Measurements from ENCODE around the gene FAM118B.

Gene FAM118B

DNA sequence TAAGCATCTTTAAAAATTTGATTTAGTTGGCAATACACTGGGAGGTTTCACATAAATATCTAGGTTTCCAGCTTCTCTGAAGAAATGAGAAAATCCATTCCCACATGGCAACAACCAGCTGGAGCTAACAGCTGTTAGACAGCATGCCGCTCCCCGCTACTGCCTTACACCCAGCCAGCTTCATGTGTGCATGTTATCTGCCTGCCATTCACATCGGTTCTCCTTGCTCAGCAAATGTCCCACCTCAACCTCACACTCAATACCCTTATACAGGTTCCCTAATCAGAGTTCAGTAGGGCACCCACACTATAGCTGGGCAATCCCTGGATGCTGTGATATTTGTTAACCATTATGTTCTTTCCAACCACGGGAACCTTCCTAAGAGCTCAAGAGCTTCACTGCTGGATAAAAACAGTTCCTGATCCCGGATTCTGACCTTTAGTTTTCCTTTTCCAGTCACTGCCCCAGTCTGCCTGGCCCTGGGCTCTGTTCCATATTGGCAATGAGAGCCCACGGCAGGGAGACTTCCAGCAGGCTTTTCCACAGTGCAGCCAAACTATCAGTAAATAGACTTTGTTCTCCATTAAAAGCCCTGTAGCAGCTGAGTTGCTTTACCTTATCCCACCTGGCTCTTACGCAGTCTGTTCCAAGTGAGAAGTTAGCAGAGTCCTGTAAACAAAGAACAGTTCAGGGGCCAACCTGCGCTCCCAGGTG lies 8.8 kb upstream of the FAM118B start:
- no peak for TF ChIP-seq Cebpa-rat (IDR thresholded peaks at IDR 0.05)
- Histone ChIP-seq H3K4me3 (no peak overlapping the region), H3K4me2 (no peak overlapping the region), H3K27ac (no peak overlapping the region), H3K27me3 (no peaks in the 10 kb centered on the region), H3K9me3 (replicated peaks in 1 of 11) (peaks cover 6 to 10% (median 8%) of the 10 kb centered on the region in 11 experiments; a peak in 21 of 22 replicates), H3K36me3 (peaks cover 96 to 100% (median 100%) of the 10 kb centered on the region in 11 experiments), H4K20me1 (peaks cover 0 to 65% (median 24%) of the 10 kb centered on the region in 11 experiments; a peak in 15 of 22 replicates), H3K9ac (no peak overlapping the region), H3K4me1 (no peaks in the 10 kb centered on the region)

GRCh38 chr11:126205359-126205758 lies 6.2 kb upstream of the FAM118B start:
- Histone ChIP-seq H3K4me3 (no peak overlapping the region), H3K27me3 (no peaks in the 10 kb centered on the region), H3K9ac (no peak overlapping the region), H3K9me3 (replicated peaks in 1 of 11) (no peaks in the 10 kb centered on the region), H3K27ac (no peak overlapping the region), H3K36me3 (peaks cover 92 to 100% (median 99%) of the 10 kb centered on the region in 11 experiments), H3K4me2 (no peak overlapping the region), H4K20me1 (peaks cover 0 to 47% (median 19%) of the 10 kb centered on the region in 11 experiments; a peak in 15 of 22 replicates), H3K4me1 (peaks cover 3 to 15% (median 6%) of the 10 kb centered on the region in 10 experiments; a peak in 19 of 20 replicates)
- no peak for TF ChIP-seq Cebpa-rat (IDR thresholded peaks at IDR 0.05)

DNA sequence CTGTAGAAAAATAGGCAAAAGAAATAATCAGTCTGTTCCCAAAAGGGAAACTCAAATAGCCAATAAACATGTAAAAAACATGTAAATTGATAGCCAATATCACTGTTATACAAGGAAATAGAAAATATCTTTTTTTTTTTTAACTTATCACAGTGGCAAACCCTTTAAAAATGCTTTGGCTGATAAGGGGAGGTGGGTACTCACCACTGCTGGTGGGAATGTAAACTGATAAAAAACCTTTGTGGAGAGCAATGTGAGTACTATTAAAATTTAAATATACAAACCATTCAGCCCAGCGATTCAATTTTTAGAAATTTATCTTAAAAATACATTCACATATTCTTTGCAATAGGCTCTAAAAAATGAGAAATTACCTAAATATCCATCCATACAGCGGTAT lies 3.7 kb upstream of the FAM118B start:
- Histone ChIP-seq H4K20me1 (peaks cover 0 to 38% (median 4%) of the 10 kb centered on the region in 11 experiments; a peak in 10 of 22 replicates), H3K4me1 (peaks cover 17 to 27% (median 20%) of the 10 kb centered on the region in 10 experiments), H3K9me3 (replicated peaks in 1 of 11) (no peaks in the 10 kb centered on the region), H3K4me2 (no peak overlapping the region), H3K4me3 (no peak overlapping the region), H3K36me3 (peaks cover 67 to 77% (median 74%) of the 10 kb centered on the region in 11 experiments), H3K27me3 (no peaks in the 10 kb centered on the region), H3K27ac (no peak overlapping the region), H3K9ac (no peak overlapping the region)
- no peak for TF ChIP-seq Cebpa-rat (IDR thresholded peaks at IDR 0.05)

GRCh38 chr11:126210871-126211235 lies 729 bp upstream of the FAM118B start:
- no peak for TF ChIP-seq Cebpa-rat (IDR thresholded peaks at IDR 0.05)
- H3K9me3 ChIP-seq (replicated peaks in 1 of 11), result no peaks in the 10 kb centered on the region
- peak overlapping the region; percentile 74 to 94 (median 87) for H3K9ac ChIP-seq
- peaks cover 23 to 56% (median 30%) of the 10 kb centered on the region in 10 experiments for H3K4me1 ChIP-seq
- peak overlapping the region; percentile 57 to 90 (median 85); a peak in 21 of 22 replicates for H3K27ac ChIP-seq
- peaks cover 0 to 44% (median 7%) of the 10 kb centered on the region in 11 experiments; a peak in 6 of 22 replicates for H4K20me1 ChIP-seq
- H3K27me3 ChIP-seq, result no peaks in the 10 kb centered on the region
- peak overlapping the region; percentile 81 to 98 (median 95) for H3K4me2 ChIP-seq
- peak overlapping the region; percentile 79 to 97 (median 88) for H3K4me3 ChIP-seq
- H3K36me3 ChIP-seq, result peaks cover 37 to 48% (median 44%) of the 10 kb centered on the region in 11 experiments

- Histone ChIP-seq H3K27ac (peak overlapping the region; percentile 30 to 90 (median 85); a peak in 21 of 22 replicates), H3K27me3 (no peaks in the 10 kb centered on the region), H3K9ac (peak overlapping the region; percentile 74 to 94 (median 87)), H3K36me3 (peaks cover 25 to 35% (median 31%) of the 10 kb centered on the region in 11 experiments), H3K4me3 (peak overlapping the region; percentile 79 to 97 (median 88)), H3K9me3 (replicated peaks in 1 of 11) (no peaks in the 10 kb centered on the region), H3K4me2 (peak overlapping the region; percentile 84 to 97 (median 93)), H4K20me1 (peaks cover 0 to 55% (median 18%) of the 10 kb centered on the region in 11 experiments; a peak in 17 of 22 replicates), H3K4me1 (peaks cover 25 to 63% (median 35%) of the 10 kb centered on the region in 10 experiments)
- TF ChIP-seq Cebpa-rat (IDR thresholded peaks at IDR 0.05), result no peak
Measured at GRCh38 chr11:126212089-126212660, 593 bp downstream of the FAM118B start.

DNA sequence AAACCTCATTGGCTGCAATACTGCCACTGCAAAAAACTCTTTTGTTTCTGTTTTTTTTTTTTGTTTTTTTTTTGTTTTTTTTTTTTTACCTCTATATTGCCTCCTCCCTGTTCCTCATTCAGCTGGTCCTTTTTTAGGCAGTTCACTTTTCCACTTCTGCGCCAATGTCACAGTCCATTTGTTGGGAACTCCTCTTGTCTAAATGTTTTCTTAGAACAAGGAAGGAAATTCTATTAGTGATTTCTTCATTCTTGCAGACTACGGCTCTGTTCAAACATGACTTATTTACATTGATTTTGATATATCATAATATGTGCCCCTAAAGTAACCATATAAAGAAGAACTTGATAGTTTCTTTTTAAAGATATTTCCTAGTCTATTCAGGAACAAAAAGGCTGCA lies 2.9 kb downstream of the FAM118B start:
- H3K4me1 ChIP-seq, result peaks cover 33 to 74% (median 43%) of the 10 kb centered on the region in 10 experiments
- H3K9ac ChIP-seq, result peak overlapping the region in 1 of 11 experiments; percentile 28; a peak in 1 of 22 replicates
- H3K9me3 ChIP-seq (replicated peaks in 1 of 11), result no peaks in the 10 kb centered on the region
- peaks cover 8 to 64% (median 33%) of the 10 kb centered on the region in 11 experiments; a peak in 20 of 22 replicates for H4K20me1 ChIP-seq
- H3K36me3 ChIP-seq, result peaks cover 4 to 12% (median 8%) of the 10 kb centered on the region in 11 experiments
- H3K4me2 ChIP-seq, result peak overlapping the region in 5 of 11 experiments; percentile 10 to 94 (median 84); a peak in 9 of 22 replicates
- no peaks in the 10 kb centered on the region for H3K27me3 ChIP-seq
- H3K4me3 ChIP-seq, result peak overlapping the region in 1 of 10 experiments; percentile 25; a peak in 1 of 20 replicates
- TF ChIP-seq Cebpa-rat (IDR thresholded peaks at IDR 0.05), result no peak
- no peak overlapping the region for H3K27ac ChIP-seq

- Histone ChIP-seq H3K4me1 (peaks cover 33 to 76% (median 43%) of the 10 kb centered on the region in 10 experiments), H3K9me3 (replicated peaks in 1 of 11) (no peaks in the 10 kb centered on the region), H3K27me3 (no peaks in the 10 kb centered on the region), H4K20me1 (peaks cover 8 to 68% (median 37%) of the 10 kb centered on the region in 11 experiments; a peak in 20 of 22 replicates), H3K4me2 (peak overlapping the region in 5 of 11 experiments; percentile 10 to 94 (median 84); a peak in 9 of 22 replicates), H3K27ac (no peak overlapping the region), H3K4me3 (peak overlapping the region in 1 of 10 experiments; percentile 25; a peak in 1 of 20 replicates), H3K9ac (peak overlapping the region in 1 of 11 experiments; percentile 28; a peak in 1 of 22 replicates), H3K36me3 (peaks cover under 1 to 8% (median 4%) of the 10 kb centered on the region in 11 experiments; a peak in 17 of 22 replicates)
- no peak for TF ChIP-seq Cebpa-rat (IDR thresholded peaks at IDR 0.05)
Measured at GRCh38 chr11:126214841-126215240, 3.3 kb downstream of the FAM118B start.

DNA sequence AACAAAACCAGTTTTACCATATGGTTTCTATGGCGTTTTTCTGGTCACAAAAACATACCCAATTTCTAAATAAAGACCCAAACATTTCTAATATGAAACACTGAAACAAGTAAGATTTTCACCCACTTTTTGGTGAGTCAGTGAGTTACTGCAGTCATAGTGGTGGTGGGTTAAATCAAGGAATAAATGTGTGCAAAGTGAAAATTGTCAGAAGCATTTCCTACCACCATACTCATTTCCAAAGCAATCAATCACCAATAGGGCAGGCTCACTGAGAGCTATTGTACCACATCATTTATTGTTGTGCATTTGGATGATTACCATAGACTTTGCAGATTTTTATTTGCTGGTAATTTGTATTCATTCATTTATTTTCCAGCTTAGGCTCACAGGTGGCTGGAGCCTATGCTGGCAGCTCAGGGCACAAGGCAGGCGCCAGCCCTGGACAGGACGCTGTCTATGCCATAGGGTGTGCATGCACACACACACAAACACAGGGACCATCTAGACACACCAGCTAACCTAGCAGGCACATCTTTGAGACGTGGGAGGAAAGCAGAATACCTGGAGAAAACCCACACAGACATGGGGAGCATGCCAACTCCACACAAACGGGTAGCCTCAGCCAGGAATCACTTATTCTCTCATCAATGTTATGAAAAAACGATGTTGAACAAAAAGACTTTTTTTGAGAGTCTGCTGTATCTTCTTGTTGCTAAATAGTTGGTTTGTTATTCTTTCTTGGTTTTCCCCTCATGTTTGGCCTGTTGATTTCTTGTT lies 5.1 kb downstream of the FAM118B start:
- Histone ChIP-seq H3K9me3 (replicated peaks in 1 of 11) (no peaks in the 10 kb centered on the region), H3K4me2 (peak overlapping the region; percentile 18 to 59 (median 30); a peak in 13 of 22 replicates), H3K27ac (no peak overlapping the region), H3K9ac (no peak overlapping the region), H3K4me3 (no peak overlapping the region), H3K36me3 (peaks cover 0 to 9% (median 0%) of the 10 kb centered on the region in 11 experiments; a peak in 5 of 22 replicates), H3K4me1 (peaks cover 24 to 71% (median 32%) of the 10 kb centered on the region in 10 experiments), H3K27me3 (no peaks in the 10 kb centered on the region), H4K20me1 (peaks cover 8 to 87% (median 50%) of the 10 kb centered on the region in 11 experiments; a peak in 20 of 22 replicates)
- TF ChIP-seq Cebpa-rat (IDR thresholded peaks at IDR 0.05), result no peak

Measured in BLaER1 treated with 17β-estradiol and CSF1 and Interleukin-3, amounts not matched to agents 10 nM and 100 nM (cell line).